ENCODE data around the gene LILRB5.
"Not testable (repeated sequence)": the region's sequence is repeated elsewhere in the genome, so short reads cannot be mapped to it uniquely, and the experiment has no call there.

The LILRB5 gene

DNA sequence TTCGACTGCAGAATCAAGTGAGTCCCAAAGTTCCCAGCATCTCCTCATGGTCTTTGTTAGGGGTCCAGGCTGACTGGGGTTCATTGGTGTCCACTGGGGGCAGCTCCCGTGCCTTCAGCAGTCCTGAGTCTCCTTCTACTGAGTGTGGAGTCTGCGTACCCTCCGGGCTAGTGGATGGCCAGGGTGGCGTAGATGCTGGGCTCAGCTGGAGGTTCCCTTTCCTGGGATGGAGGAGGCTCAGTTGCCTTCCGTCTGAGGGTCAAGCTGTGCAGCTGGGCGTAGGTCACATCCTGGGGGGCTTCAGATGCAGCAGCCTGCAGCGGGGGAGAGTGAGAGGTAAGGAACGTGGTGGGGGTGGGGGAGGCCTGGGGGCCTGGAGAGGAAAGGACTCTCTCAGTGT is 17.4 kb upstream of the LILRB5 start:
- FAIRE-seq: not testable (repeated sequence)

DNA sequence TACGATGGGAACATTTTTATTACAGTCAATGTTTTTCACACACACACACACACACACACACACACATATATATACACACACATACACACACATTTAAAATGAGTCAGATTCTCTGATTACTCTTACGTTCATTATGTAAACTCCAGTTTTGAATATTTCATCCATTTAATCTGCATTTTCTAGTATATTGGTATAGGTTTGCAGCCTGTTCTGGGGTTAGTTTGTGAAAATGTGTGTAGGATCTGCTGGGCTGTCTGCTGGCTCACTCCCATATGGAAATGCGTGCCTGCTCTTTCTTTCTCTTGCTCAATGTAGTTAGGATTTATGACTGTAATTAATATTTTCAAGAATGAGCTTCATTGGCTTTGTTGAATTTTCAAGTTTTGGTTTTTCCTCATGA is 16.7 kb upstream of the LILRB5 start:
- FAIRE-seq: no peak

DNA sequence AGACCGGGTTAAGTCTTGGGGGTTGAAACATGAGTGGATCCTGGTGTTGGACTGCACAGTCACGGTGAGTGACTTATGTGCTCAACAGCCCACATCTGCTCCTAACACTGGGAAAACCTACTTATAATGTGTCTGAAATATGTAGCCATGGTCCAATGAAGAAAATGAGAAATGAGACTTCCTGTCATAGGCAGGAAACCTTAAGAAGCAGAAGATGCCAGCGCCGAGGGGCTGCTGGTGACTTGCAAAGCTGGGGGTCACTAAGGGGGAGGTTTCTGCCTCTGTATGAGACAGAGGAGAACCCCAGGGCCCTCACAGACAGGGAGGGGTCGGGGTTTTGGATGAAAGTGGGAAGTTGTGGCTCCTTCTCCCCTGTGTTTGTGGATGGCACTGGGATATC is 15.1 kb upstream of the LILRB5 start:
- FAIRE-seq: not testable (repeated sequence)

DNA sequence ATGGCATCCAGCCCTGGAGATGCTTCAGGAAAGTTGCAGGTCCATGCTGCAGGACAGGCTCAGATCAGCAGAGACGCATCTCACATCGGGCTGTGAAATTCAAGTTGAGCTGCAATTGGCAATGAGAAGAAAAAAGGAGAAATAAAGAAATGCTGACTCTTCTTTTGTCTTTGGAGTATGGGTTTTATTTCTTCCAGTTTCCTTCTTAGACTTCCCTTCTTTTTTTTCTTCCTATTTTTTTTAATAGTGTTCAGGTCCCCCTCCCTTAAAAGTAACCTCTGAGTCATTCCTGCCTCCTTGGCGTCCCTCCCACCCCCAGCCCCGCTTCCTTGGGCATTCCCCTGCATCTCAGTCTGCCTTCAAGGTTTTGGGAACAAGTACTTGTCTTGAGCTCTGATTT is 14.5 kb upstream of the LILRB5 start:
- not testable (repeated sequence) for FAIRE-seq

DNA sequence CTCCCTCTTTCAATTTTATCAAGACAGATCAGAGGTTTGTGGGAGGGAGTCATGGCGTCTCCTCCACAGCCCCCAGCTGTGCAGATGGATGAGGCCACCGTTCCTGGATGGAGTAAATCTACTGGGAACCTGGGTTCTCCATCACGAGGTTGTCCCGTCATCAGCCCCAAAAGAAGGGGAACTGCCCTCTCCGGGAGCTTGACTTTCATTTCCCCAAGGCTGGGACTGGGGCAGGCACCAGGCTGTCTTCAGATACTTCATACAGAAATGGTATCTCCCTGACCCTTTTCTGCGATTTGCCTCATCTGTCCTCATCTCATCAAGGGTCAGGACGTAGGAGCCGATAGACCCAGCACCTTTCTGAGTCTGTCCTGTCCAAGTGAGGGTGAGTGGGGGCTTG is 14.0 kb upstream of the LILRB5 start:
- no peak for FAIRE-seq

DNA sequence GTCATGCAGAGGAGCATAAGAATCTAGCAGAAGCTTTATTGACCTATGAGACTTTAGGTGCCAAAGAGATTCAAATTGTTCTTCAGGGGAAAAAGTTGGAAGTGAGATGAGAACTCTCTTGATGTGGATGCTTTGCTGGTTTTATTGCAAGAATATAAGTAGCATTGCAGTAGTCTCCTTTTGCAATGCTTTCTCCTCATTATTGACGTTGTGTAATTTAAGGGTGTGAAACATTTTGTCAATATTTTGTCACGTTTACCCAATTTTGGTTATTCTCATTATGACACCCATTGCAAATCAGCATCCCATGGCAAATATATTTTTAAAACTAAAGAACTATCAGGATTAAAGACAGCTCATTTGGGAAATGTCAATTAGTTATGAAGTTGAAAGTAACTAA is 11.9 kb upstream of the LILRB5 start:
- no peak for FAIRE-seq

DNA sequence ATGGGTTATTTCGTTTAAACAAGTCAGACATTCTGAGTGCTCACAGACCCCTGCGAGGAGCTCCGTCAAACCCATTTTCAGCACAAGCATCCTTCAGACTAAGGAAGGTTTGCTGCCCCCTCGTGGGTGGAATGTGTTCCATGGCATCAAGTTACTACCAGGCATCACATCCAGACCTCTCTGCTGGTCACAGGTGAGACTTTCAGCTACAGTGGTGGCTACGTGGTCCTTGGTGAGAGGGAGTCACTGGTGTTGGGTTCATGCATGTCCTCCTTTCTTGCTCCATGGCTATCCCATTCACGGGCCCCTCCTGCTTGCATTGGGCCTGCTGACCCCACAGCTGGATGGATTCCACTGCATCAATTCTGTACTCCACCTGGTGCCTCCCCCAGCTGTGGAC is 9.1 kb upstream of the LILRB5 start:
- no peak for FAIRE-seq

DNA sequence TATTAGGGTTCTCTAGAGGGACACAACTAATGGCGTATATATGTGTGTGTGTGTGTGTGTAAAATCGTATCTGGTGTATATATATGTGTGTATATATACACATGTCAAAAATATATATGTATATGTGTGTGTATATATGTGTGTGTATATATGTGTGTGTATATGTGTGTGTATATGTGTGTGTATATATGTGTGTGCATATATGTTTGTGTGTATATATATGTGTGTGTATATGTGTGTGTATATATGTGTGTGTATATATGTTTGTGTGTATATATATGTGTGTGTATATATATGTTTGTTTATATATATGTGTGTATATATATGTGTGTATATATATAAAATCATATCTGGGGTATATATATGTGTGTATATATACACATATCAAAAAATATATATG is 5.4 kb upstream of the LILRB5 start:
- FAIRE-seq: no peak

DNA sequence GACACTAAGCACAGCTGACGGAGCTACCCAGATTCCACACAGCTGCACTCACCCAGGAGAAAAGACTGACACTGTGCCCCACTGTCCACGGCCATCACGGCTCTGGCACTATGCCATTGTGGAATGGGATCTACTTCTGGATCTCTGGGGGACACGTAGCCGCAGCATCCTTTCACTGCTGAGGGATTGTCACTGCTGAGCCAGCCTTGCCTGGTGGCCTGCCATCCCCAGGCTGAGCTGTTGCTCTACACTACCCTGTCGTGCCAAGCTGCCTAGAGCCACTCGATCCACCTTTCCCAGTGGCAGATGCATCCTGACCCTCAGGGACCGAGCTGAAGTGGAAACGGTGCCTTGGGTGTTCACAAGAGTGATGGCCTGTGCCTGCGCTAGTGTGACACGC is 5.0 kb upstream of the LILRB5 start:
- no peak for FAIRE-seq

DNA sequence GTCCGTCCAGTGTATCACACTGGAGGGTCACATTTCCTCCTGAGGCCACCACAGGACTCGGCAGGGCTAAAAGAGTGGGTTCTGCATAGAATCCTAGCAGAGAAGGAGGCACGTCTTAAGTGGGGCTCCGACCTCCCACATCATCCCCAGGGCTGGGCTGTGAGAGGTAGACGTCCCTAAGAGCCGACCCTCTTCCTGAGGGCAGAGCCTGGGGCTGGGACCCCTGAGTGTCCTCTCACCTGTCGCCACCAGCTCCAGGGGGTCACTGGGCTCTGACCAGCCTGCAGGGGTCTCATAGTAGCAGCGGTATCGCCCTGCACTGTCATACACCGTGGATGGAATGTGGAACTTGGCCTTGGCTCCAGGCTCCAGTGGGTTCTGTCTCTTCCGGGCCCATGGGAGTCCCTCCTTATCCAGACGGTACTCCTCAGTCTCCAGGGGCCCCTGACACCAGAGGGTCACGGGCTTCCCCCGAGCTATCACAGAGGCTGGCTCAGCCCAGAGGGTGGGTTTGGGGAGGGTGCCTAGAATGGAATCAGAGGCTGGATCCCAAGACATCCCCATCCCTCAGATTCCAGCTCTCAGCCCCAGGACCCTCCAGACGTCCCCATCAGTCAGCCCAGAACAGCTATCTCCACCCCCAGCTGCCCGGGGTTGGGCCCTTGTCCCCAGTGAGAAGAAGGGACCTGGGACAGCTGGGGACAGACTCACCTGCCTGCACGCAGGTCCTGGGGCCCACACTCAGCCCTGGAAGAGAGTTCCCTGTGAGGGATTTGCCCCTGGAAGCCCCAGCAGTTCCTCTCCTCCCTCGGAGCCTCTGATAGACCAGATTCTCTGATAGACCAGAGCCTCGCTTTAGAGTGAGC is 590 bp downstream of the LILRB5 start:
- no peak for FAIRE-seq

DNA sequence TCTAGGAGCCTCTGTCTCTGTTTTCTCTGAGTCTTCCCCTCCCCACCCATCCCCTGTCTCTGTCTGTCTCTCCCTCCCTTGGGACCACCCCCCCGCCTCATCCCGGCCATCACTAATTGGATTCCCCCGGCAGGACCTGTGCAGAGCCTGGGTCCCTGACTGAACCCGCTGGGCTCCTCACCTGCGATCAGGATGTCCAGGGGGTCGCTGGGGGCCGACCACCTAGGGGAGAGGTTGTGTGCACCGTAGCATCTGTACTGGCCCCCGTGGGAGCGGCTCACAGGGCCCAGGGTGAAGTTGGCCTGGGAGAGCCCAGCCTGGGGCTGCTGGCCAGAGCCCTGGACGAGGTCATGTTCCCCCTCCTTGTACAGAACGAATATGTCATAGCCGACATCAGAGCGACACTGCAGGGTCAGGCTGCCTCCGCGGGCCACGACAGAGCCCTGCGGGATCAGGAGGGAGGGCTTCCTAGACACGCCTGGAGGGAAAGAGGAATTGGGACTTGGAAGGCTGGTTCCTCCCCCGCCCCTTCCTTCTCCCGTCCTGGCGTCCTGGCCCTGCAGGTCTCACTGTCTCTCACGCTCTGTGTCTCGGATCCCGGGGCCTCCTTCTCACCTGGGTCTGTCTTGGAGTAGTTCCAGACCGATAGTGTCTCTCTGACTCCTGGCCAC is 1.8 kb downstream of the LILRB5 start:
- FAIRE-seq: no peak

DNA sequence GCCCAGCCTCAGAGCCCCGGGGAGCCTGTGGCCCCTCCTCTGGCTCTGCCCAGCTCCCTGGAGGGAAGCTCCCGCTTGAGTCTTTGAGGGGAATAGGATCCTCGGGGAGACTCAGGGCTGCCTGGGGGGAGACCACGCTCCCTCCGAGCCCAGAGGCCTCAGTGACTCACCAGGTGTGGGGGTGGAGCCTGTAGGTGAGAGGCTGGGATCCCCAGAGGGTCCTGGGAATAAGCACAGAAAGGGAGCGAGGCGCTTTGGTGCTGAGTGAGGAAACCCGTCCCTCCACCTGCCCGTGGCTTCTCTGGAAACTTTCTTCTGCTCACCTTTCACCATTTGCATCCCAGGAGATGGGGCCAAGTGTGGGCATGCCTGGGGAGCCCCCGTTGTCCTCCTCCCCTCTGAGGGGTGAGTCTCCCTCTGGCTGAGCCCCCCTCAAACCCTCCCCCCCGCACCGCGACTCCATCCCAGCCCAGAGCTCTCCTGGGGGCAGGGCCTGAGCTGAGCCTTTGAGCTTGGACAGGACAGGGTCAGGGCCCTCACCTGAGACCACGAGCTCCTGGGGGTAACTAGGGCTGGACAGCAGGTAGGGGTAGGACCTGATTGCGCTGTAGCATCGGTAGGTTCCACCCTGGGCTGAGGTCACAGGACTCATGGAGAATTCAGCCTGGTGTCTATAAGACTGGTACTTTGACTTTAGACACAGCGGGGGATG is 2.7 kb downstream of the LILRB5 start:
- FAIRE-seq: no peak

DNA sequence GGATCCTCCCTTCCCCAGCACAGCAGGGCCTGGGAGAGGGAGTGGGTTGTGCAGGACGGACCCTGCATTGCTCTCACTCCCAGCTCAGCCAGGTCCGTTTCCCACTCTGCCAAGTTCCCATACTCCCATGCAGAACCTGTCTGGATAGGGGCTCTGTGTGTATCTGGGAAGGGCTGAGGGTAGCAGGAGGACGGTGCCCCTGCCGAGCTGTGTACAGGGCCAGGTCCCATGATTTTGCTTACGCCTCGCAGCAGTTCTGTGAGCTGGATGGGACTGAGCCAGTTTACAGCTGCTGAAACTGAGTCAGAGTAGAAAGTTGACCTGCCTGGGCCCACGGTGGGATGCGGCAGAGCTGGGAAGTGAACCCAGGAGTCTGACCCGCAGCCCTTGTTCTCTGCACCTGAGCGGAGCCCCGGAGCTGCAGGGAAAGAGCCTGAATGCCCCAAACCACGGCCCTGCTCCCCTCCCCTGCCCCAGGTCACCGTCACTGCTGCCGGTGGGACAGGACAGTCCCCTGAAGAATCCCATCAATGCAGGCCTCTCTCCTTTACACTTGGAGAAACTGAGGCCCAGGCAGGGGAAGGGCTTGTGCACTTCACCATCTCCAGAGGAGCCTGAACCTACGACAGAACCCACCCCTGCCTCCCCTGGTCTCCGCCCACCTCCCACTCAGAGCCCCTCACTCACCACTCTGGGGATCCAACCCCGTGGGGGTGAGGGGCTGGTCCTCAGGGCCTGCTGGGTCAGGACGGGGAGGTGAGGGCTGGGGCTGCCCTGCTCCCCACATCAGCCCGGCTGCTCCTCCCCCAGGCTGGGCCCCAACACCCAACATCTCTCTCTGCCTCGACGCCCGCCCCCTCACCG is 3.5 kb downstream of the LILRB5 start:
- FAIRE-seq: no peak

DNA sequence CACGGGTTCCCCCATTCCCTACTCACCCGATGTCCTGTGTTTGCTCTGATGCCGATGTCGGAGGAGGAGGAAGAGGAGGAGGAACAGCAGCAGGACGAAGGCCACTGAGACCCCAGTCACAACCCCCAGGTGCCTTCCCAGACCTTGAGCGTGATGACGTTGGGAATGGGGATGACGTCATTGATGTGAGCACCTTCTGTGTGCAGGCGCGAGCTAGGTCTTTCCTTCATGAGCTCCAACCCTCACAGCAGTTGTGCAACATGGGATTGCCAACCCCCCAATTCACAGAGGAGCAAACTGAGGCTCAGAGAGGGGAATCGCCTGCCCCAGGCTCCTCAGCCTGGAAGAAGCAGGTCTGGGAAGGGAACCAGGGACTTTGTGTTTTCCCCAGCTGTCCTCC is 4.2 kb downstream of the LILRB5 start:
- FAIRE-seq: no peak

DNA sequence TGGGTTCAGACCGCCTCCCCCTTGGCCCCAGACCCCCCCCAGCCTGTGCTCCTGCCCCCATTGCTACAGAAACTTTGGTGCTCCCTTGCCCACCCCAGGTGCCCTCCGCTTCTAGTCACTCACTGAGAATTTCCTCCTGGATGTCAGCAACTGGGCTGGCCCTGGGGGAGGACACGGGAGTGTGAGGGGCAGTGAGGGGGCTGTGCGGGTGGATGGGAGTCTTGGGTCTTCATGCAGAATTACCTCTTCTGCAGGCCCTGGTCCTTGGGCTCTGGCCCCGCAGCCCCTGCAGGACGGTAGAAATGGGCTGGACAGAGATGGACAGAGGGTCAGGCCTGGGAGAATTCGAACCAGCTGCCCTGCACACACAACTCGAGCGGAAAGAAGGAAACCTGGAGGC is 4.8 kb downstream of the LILRB5 start:
- no peak for FAIRE-seq

DNA sequence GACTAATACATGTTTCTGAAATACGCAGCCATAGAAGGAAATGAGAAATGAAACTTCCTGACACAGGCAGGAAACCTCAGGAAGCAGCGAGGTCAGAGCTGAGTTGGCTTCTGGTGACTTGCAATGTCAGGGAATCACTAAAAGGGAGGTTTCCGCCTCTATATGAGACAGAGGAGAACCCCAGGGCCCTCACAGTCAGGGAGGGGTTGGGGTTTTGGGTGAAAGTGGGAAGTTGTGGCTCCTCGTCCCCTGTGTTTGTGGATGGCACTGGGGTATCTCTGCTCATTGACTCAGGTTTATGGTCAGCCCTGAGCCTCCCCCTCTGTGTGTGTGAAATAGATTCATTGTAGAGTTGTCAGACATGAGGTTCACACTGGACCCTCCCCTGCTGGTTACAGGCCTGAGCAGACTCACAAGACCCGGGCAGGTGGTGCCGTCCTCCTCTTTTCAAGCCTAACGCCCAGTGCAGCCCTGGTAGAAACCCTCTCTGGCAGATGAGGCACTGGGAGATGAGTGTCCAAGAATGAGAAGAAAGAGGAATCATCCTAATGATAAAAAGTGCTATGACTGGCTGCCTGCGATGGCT is 9.0 kb downstream of the LILRB5 start:
- FAIRE-seq: no peak

DNA sequence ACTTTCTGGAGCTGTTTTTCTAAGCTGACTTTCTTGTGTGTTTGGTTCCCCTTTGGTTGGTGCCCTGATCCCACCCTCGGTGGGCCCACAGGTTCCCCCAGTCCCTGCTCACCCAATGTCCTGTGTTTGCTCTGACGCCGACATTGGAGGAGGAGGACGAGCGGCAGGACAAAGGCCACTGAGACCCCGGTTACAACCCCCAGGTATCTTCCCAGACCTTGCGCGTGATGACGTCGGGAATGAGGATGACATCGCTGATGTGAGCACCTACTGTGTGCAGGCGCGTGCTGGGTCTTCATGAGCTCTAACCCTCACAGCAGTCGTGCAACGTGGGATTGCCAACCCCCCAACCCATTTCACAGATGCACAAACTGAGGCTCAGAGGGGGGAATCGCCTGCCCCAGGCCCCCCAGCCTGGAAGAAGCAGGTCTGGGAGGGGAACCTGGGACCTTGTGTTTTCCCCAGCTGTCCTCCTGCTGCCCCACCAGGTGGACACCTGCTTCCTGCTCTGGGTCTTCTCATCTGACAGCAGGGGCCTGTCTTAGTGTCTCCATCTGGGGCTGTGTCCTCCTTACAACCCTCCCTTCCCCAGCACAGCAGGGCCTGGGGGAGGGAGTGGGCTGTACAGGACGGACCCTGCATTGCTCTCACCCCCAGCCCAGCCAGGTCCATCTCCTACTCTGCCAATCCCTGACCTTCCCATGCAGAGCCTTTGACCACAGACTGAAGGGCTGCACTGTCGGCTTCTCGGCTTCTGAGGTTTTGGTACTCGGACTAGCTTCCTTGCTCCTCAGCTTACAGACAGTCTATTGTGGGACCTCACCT is 9.8 kb downstream of the LILRB5 start:
- FAIRE-seq: no peak

DNA sequence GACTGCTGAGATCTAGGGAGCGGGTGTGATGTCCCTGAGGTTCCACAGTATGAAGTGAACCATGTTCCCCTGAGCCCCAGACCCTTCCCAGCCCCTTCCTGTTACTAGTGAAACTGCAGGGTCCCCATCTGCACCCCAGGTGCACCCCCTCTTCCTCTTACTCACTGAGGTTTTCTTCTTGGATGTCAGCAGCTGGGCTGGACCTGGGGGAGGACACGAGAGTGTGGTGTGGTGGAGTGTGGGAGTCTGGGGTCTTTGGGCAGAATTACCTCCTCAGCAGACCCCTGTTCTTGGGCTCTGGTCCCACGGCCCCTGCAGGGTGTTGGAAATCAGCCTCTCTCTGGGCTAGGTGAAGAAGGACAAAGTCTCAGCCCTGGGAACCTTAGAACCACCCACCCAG is 11.1 kb downstream of the LILRB5 start:
- FAIRE-seq: no peak

DNA sequence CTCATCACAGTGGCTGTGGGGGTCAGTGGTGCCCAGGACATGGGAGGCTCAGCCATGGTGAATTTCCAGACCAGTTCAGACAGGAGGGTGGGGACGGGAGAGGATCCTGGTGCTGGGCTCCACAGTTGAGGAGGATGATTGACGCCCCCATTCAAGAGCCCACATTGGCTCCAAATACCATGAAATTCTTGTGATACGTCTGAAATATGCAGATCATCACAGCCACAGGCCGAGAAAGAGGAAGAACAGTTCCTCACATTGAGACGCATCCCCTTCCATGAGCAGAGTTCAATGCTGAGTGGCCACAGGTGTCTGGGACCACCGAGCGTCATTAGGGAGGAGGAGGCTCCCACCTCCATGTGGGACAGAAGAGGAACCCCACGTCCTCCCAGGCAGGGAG is 13.3 kb downstream of the LILRB5 start:
- FAIRE-seq: not testable (repeated sequence)

DNA sequence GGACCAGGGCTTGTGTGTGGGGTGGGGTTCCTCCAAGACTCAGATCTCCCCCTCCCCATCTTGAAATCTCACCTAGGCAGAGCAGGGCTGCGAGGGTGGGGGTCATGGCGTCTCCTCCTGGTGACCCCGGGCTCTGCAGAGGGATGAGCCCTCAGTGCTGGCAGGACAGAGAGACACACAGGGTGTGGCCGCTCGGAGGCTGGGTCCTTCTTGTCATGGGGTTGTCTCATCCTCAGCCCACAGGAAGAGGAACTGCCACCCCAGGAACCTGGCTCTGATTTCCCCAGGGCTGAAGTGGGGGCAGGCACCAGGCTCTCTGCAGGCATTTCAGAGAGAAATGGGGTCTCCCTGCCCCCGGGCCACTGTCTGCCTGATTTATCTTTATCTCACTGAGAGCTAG is 14.4 kb downstream of the LILRB5 start, which contains the start of gene LILRA6:
Gene LILRA6 (minus strand): TSS at position 145 of the 400 bp plus-strand sequence.
- not testable (repeated sequence) for FAIRE-seq

DNA sequence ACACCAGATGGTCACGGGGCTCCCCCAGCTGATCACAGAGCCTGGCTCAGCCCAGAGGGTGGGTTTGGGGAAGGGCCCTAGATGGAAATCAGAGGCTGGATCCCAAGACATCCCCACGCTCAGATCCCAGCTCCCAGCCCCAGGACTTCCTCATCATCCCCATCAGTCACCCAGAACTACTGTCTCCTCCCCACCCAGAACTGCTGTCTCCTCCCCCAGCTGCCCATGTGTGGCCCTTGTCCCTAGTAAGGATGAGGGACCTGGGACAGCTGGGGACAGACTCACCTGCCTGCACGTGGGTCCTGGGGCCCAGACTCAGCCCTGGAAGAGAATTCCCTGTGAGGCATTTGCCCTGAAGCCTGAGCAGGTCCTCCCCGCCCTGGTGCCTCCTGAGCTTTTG is 14.8 kb downstream of the LILRB5 start:
- not testable (repeated sequence) for FAIRE-seq
